Natural killer cell (primary cell): ENCODE results near the gene CNOT10. TPM values are rescaled to one million over a fixed set of nuclear protein-coding genes. Genes with fewer than 3 reads are reported as not detected.
"Not testable (repeated sequence)": the region's sequence is repeated elsewhere in the genome, so short reads cannot be mapped to it uniquely, and the experiment has no call there.

ENCODE experiments used
- ATAC-seq, 3 donors: fragments of 150-1000 bp in 2 of 3; fragments of 200-7000 bp in 1 of 3; cut with Tn5 transposase; 1 replicate in 1 of 3; 2 replicates in 2 of 3; pipeline ENCODE4 v1.10.0; 2021; ENCODE audit warnings: mild to moderate bottlenecking in 2 of 3, moderate library complexity in 2 of 3
- DNase-seq, 2 donors: peaks; one replicate each; pipeline versions ENCODE4 v3.0.0 to v3.0.0-alpha.2; 2013 to 2021; ENCODE audit warnings: mixed read lengths in 1 of 2
- H3K27ac ChIP-seq: one replicate; pipeline ENCODE4 v1.5.1; 2013; ENCODE audit warnings: mild to moderate bottlenecking, low read length
- H3K27me3 ChIP-seq: one replicate; pipeline ENCODE4 v1.6.1; 2013; ENCODE audit warnings: low read length; ENCODE audit not compliant: control insufficient read depth, insufficient read depth
- H3K36me3 ChIP-seq: one replicate; pipeline ENCODE4 v1.6.1; 2013; ENCODE audit warnings: low read length; ENCODE audit not compliant: control insufficient read depth, insufficient read depth
- H3K4me1 ChIP-seq: one replicate; pipeline ENCODE4 v1.6.1; 2013; ENCODE audit warnings: low read length; ENCODE audit not compliant: control insufficient read depth, insufficient read depth
- H3K4me3 ChIP-seq: one replicate; pipeline ENCODE4 v1.5.1; 2013; ENCODE audit warnings: low read length
- H3K9me3 ChIP-seq: one replicate; pipeline ENCODE4 v1.6.1; 2013; ENCODE audit warnings: low read length; ENCODE audit not compliant: control insufficient read depth, insufficient read depth
- H3K27ac Mint-ChIP-seq, 2 donors: one replicate each; pipeline ENCODE4 v1.8.0; 2022; ENCODE audit warnings: mild to moderate bottlenecking in 2 of 2, mixed read lengths in 2 of 2, moderate library complexity in 1 of 2
- H3K27me3 Mint-ChIP-seq, 2 donors: one replicate each; pipeline ENCODE4 v1.8.0; 2022; ENCODE audit warnings: low read depth in 2 of 2, mixed read lengths in 2 of 2
- H3K36me3 Mint-ChIP-seq: one replicate; pipeline ENCODE4 v1.8.0; 2022; ENCODE audit warnings: mixed read lengths
- H3K4me1 Mint-ChIP-seq, 2 donors: one replicate each; pipeline ENCODE4 v1.8.0; 2022; ENCODE audit warnings: mixed read lengths in 2 of 2
- H3K4me3 Mint-ChIP-seq: one replicate; pipeline ENCODE4 v1.8.0; 2022; ENCODE audit warnings: mild to moderate bottlenecking, moderate library complexity, mixed read lengths
- H3K9me3 Mint-ChIP-seq, 2 donors: one replicate each; pipeline ENCODE4 v1.8.0; 2022; ENCODE audit warnings: mixed read lengths in 2 of 2
- WGBS: methylation state at CpG from one replicate; pipeline ENCODE4 v1.1.7; 2013; ENCODE audit warnings: missing lambda C conversion rate; ENCODE audit not compliant: insufficient coverage; 5-methylcytosine and 5-hydroxymethylcytosine counted together
- intact Hi-C: fragments of 100-400 bp; cut with micrococcal nuclease; formaldehyde crosslinking; loops from one replicate; pipeline ENCODE4 v1.14.2; 2022
- total RNA-seq, 4 donors: library from RNA; stranded (reverse); fragments of 120-200 nt in 1 of 4; gene quantifications; one replicate each; pipeline versions ENCODE4 v1.2.3 to v1.2.4, GENCODE V29; 2013 to 2022
- TF ChIP-seq, protein P1 (sequence below): fragments of 200-600 bp; IDR thresholded peaks from one replicate; pipeline ENCODE4 v1.8.0; 2022; ENCODE audit warnings: antibody characterized with exemption

Gene CNOT10
- total RNA-seq, 3 donors from 2014 or later (not counting 1 experiment from before 2014, with no cell fraction given) = 47.1 to 54.3 (median 53.8) TPM

DNA sequence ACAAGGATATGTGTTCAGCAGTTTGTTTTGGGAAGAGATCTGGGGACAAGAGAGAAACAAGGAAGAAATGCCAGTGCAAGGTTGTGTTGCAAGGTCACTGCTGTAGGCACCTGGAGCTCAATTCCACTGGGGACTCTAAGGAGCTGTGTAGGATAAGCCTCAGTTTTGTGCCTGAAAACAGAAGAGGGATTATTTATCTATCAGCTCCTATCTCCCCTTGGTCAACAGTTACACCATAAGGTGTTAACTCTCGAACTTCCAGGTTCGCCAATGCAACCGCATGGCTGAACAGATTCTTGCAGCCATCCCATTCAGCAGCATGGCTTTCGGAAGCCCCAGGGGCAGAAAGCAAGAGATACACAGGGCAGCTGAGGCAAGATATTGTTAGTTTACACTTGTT lies 41.6 kb upstream of the CNOT10 start:
- Histone ChIP-seq H3K36me3 (no peaks in the 10 kb centered on the region), H3K4me1 (no peaks in the 10 kb centered on the region), H3K27me3 (no peaks in the 10 kb centered on the region), H3K9me3 (no peaks in the 10 kb centered on the region), H3K27ac (no peak overlapping the region), H3K4me3 (no peak overlapping the region)
- Mint-ChIP-seq H3K4me3 (no peak overlapping the region), H3K27me3 (peaks cover 8 to 19% of the 10 kb centered on the region in 2 donors), H3K27ac (no peak overlapping the region), H3K4me1 (no peaks in the 10 kb centered on the region), H3K36me3 (no peaks in the 10 kb centered on the region), H3K9me3 (no peaks in the 10 kb centered on the region)
- DNase-seq (no peak), ATAC-seq (no peak)
- TF ChIP-seq, protein P1, sequence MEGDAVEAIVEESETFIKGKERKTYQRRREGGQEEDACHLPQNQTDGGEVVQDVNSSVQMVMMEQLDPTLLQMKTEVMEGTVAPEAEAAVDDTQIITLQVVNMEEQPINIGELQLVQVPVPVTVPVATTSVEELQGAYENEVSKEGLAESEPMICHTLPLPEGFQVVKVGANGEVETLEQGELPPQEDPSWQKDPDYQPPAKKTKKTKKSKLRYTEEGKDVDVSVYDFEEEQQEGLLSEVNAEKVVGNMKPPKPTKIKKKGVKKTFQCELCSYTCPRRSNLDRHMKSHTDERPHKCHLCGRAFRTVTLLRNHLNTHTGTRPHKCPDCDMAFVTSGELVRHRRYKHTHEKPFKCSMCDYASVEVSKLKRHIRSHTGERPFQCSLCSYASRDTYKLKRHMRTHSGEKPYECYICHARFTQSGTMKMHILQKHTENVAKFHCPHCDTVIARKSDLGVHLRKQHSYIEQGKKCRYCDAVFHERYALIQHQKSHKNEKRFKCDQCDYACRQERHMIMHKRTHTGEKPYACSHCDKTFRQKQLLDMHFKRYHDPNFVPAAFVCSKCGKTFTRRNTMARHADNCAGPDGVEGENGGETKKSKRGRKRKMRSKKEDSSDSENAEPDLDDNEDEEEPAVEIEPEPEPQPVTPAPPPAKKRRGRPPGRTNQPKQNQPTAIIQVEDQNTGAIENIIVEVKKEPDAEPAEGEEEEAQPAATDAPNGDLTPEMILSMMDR = no peak
- WGBS = 89% methylated on average over 4 of the region's 4 CpGs
- intact Hi-C loops = no loop called here

DNA sequence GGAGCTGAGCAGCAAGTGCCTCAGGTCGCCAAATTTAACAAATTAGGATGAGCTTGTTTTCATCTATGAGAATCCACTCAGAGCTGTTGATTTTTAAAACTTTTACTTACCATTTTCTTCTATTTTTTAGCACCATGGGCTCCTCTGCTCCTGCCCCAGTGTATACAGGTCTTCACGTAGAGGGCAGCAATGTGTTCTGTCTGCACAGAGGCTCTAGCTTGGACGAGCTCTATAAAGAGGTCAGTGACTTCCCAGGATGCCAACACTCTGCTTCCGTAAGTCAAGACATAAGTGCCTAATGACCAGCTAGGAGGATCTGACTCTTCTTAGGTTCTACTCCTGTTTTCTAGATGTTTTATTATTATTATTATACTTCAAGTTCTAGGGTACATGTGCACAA lies 41.2 kb upstream of the CNOT10 start:
- Mint-ChIP-seq H3K4me3 (no peak overlapping the region), H3K4me1 (no peaks in the 10 kb centered on the region), H3K27ac (no peak overlapping the region), H3K9me3 (no peaks in the 10 kb centered on the region), H3K27me3 (peaks cover 8 to 19% of the 10 kb centered on the region in 2 donors), H3K36me3 (no peaks in the 10 kb centered on the region)
- H3K27me3 ChIP-seq = no peaks in the 10 kb centered on the region
- 85% methylated on average over 4 of the region's 4 CpGs for WGBS
- TF ChIP-seq, protein P1 = no peak
- DNase-seq = no peak
- no peak overlapping the region for H3K4me3 ChIP-seq
- no peak for ATAC-seq
- intact Hi-C loops = no loop called here
- no peak overlapping the region for H3K27ac ChIP-seq
- no peaks in the 10 kb centered on the region for H3K4me1 ChIP-seq
- H3K36me3 ChIP-seq = no peaks in the 10 kb centered on the region
- no peaks in the 10 kb centered on the region for H3K9me3 ChIP-seq

DNA sequence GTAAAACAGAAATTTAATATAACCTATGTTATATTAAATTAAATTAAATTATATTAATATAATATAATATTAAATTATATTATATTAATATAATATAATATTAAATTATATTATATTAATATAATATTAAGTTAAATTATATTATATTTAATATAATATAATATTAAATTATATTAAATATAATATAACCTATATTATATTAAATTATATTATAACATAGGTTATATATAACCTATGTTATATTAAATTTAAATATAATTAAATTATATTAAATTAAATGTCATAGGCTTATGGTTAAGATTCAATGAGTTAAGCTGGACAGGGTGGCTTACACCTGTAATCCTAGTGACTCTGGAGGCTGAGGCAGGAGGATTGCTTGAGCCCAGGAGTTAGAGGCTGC lies 40.6 kb upstream of the CNOT10 start:
- H3K36me3 Mint-ChIP-seq = no peaks in the 10 kb centered on the region
- Histone ChIP-seq H3K36me3 (no peaks in the 10 kb centered on the region), H3K27ac (no peak overlapping the region), H3K27me3 (no peaks in the 10 kb centered on the region), H3K4me1 (no peaks in the 10 kb centered on the region), H3K9me3 (no peaks in the 10 kb centered on the region), H3K4me3 (no peak overlapping the region)
- H3K27ac Mint-ChIP-seq = no peak overlapping the region
- H3K9me3 Mint-ChIP-seq = no peaks in the 10 kb centered on the region
- H3K4me1 Mint-ChIP-seq = no peaks in the 10 kb centered on the region
- TF ChIP-seq, protein P1 = no peak
- peaks cover 8 to 19% of the 10 kb centered on the region in 2 donors for H3K27me3 Mint-ChIP-seq
- ATAC-seq (no peak), DNase-seq (no peak)
- intact Hi-C loops = no loop called here
- H3K4me3 Mint-ChIP-seq = no peak overlapping the region

DNA sequence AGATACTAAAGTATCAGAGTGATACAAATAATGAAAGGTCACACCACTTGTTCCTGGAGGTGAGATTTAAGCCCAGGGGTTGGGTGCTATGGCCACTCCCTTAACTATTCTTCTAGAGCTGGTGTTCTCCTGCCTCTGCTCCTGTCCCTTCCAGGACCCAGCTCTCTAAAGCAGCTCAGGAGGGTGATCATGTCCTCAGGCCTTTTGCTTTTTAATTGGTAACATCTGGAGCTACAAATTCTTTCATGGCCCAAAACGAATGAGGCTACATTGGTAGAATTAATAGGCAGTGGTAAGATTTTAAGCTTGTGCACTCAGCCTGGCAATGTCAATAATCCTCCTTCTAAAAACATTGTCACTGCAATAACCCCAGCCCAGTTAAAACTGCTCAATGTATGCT lies 38.2 kb upstream of the CNOT10 start:
- no peak overlapping the region for H3K4me3 ChIP-seq
- TF ChIP-seq, protein P1 = no peak
- ATAC-seq = no peak
- Mint-ChIP-seq H3K27me3 (no peaks in the 10 kb centered on the region), H3K4me3 (no peak overlapping the region), H3K9me3 (no peaks in the 10 kb centered on the region), H3K27ac (no peak overlapping the region), H3K36me3 (no peaks in the 10 kb centered on the region), H3K4me1 (no peaks in the 10 kb centered on the region)
- H3K36me3 ChIP-seq = no peaks in the 10 kb centered on the region
- no peaks in the 10 kb centered on the region for H3K9me3 ChIP-seq
- WGBS = 57% methylated on average over 1 of the region's 1 CpG
- no peak overlapping the region for H3K27ac ChIP-seq
- no peaks in the 10 kb centered on the region for H3K27me3 ChIP-seq
- H3K4me1 ChIP-seq = no peaks in the 10 kb centered on the region
- no peak for DNase-seq
- intact Hi-C loops = no loop called here

DNA sequence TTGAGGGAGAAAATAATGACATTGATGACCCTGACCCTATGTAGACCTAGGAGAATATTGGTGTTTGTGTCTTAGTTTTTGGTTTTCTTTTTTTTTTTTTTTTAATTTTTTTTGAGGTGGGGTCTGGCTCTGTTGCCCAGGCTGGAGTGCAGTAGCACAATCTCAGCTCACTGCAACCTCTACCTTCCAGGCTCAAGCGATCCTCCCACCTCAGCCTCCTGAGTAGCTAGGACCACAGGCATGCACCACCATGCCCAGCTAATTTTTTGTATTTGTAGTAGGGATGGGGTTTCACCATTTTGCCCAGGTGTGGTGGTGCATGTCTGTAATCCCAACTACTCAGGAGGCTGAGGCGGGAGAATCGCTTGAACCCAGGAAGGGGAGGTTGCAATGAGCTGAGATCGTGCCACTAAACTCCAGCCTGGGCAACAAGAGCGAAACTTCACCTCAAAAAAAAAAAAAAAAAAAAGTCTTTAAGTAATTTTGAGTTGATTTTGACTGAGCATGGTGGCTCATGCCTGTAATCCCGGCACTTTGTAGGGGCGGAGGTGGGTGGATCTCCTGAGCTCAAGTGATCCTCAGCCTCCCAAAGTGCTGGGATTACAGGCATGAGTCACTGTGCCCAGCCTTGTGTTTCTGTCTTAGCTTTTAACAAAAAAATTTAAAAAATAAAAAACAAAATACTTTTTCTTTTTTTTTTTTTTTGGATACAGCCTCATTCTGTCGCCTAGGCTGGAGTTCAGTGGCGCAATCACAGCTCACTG lies 32.5 kb upstream of the CNOT10 start:
- DNase-seq, H3K9me3 ChIP-seq, H3K4me1 ChIP-seq, H3K27ac ChIP-seq, H3K4me1 Mint-ChIP-seq, H3K9me3 Mint-ChIP-seq, H3K36me3 Mint-ChIP-seq, intact Hi-C loops, H3K27me3 ChIP-seq, H3K4me3 ChIP-seq, H3K4me3 Mint-ChIP-seq, ATAC-seq, H3K36me3 ChIP-seq, H3K27ac Mint-ChIP-seq: not testable (repeated sequence)
- peaks cover 2 to 16% of the 10 kb centered on the region in 2 donors for H3K27me3 Mint-ChIP-seq
- WGBS = 95% methylated on average over 6 of the region's 9 CpGs
